Measurements from ENCODE around the gene CDC45.

The CDC45 gene

GRCh38 chr22:19509923-19510322, 30.2 kb downstream of the CDC45 start:
- Histone ChIP-seq H3K36me3 (peaks cover 50% of the 10 kb centered on the region), H3K27ac (no peak overlapping the region)

GRCh38 chr22:19510919-19511341, 31.2 kb downstream of the CDC45 start:
- Histone ChIP-seq H3K36me3 (peaks cover 50% of the 10 kb centered on the region), H3K27ac (no peak overlapping the region), H3K4me3 (ENCODE audit: low read depth in 1 of 2, low read length in 1 of 2) (no peak overlapping the region), H3K4me1 (ENCODE audit: control insufficient read depth in 1 of 2, insufficient read depth in 1 of 2, low read depth in 1 of 2, low read length in 1 of 2) (no peaks in the 10 kb centered on the region), H3K9me3 (no peaks in the 10 kb centered on the region), H3K27me3 (no peaks in the 10 kb centered on the region)
- no peak for TF ChIP-seq CTCF (IDR thresholded peaks at IDR 0.05)

More at GRCh38 chr22:19509923-19510322, 30.2 kb downstream of the CDC45 start:
- H3K27me3 ChIP-seq, result no peaks in the 10 kb centered on the region
- TF ChIP-seq CTCF (IDR thresholded peaks at IDR 0.05), result no peak
- H3K4me3 ChIP-seq (ENCODE audit: low read depth in 1 of 2, low read length in 1 of 2), result no peak overlapping the region
- no peaks in the 10 kb centered on the region for H3K4me1 ChIP-seq (ENCODE audit: control insufficient read depth in 1 of 2, insufficient read depth in 1 of 2, low read depth in 1 of 2, low read length in 1 of 2)
- H3K9me3 ChIP-seq, result no peaks in the 10 kb centered on the region

GRCh38 chr22:19513823-19514222, 34.1 kb downstream of the CDC45 start:
- Histone ChIP-seq H3K4me1 (ENCODE audit: control insufficient read depth in 1 of 2, insufficient read depth in 1 of 2, low read depth in 1 of 2, low read length in 1 of 2) (no peaks in the 10 kb centered on the region), H3K36me3 (peaks cover 53% of the 10 kb centered on the region), H3K27me3 (no peaks in the 10 kb centered on the region), H3K9me3 (no peaks in the 10 kb centered on the region), H3K4me3 (ENCODE audit: low read depth in 1 of 2, low read length in 1 of 2) (no peak overlapping the region), H3K27ac (no peak overlapping the region)
- TF ChIP-seq CTCF (IDR thresholded peaks at IDR 0.05), result no peak

- Histone ChIP-seq H3K27me3 (no peaks in the 10 kb centered on the region), H3K9me3 (no peaks in the 10 kb centered on the region), H3K27ac (no peak overlapping the region), H3K36me3 (peaks cover 64% of the 10 kb centered on the region), H3K4me1 (ENCODE audit: control insufficient read depth in 1 of 2, insufficient read depth in 1 of 2, low read depth in 1 of 2, low read length in 1 of 2) (no peaks in the 10 kb centered on the region), H3K4me3 (ENCODE audit: low read depth in 1 of 2, low read length in 1 of 2) (no peak overlapping the region)
- no peak for TF ChIP-seq CTCF (IDR thresholded peaks at IDR 0.05)
These were observed 35.3 kb downstream of the CDC45 start for GRCh38 chr22:19514831-19515565.

GRCh38 chr22:19515654-19516377, 36.1 kb downstream of the CDC45 start:
- Histone ChIP-seq H3K27me3 (no peaks in the 10 kb centered on the region), H3K36me3 (peaks cover 70% of the 10 kb centered on the region), H3K27ac (no peak overlapping the region), H3K9me3 (no peaks in the 10 kb centered on the region), H3K4me3 (ENCODE audit: low read depth in 1 of 2, low read length in 1 of 2) (no peak overlapping the region), H3K4me1 (ENCODE audit: control insufficient read depth in 1 of 2, insufficient read depth in 1 of 2, low read depth in 1 of 2, low read length in 1 of 2) (no peaks in the 10 kb centered on the region)
- TF ChIP-seq CTCF (IDR thresholded peaks at IDR 0.05), result no peak

All from neutrophil (primary cell).